Choroid plexus epithelial cell (primary cell): Measurements from ENCODE around the gene CEACAM1.
"Not testable (repeated sequence)": the region's sequence is repeated elsewhere in the genome, so short reads cannot be mapped to it uniquely, and the experiment has no call there.

ENCODE experiments used
- DNase-seq: peaks from one replicate; pipeline ENCODE4 v3.0.0-alpha.2; 2010; ENCODE audit warnings: low read depth
- H3K4me3 ChIP-seq: 2 replicates; pipeline ENCODE4 v1.5.1; 2011; ENCODE audit warnings: low read depth, mild to moderate bottlenecking, control low read depth, low read length, moderate library complexity
- TF ChIP-seq, protein P1 (sequence below): conservative IDR thresholded peaks from 2 replicates; pipeline ENCODE4 v1.5.1; 2011; ENCODE audit warnings: low read depth, mild to moderate bottlenecking, control low read depth, inconsistent platforms, low read length, moderate library complexity

The CEACAM1 gene

DNA sequence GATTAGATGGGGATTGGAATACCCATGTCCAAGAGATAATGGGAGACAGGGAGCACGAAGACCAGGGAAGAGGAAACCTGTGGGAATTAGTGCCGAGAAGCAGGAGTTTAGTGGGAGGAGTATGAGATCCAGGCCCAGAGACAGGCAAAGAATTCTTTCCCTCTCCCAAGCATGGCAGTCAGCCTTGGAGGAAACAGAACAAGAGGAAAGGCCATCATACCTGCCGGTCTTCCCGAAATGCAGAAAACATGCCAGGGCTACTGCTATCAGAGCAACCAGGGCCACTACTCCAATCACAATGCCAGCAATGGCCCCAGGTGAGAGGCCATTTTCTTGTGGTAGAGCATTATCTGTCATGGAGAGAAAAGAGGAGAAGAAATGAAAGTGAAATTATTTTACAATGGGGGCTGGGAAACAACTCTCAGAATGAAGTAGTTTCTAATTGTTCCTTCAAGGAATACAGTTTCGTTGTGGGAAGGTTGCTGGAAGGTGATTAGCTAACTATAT lies 16.1 kb downstream of the CEACAM1 start:
- no peak overlapping the region for H3K4me3 ChIP-seq
- no peak for DNase-seq
- TF ChIP-seq, protein P1, sequence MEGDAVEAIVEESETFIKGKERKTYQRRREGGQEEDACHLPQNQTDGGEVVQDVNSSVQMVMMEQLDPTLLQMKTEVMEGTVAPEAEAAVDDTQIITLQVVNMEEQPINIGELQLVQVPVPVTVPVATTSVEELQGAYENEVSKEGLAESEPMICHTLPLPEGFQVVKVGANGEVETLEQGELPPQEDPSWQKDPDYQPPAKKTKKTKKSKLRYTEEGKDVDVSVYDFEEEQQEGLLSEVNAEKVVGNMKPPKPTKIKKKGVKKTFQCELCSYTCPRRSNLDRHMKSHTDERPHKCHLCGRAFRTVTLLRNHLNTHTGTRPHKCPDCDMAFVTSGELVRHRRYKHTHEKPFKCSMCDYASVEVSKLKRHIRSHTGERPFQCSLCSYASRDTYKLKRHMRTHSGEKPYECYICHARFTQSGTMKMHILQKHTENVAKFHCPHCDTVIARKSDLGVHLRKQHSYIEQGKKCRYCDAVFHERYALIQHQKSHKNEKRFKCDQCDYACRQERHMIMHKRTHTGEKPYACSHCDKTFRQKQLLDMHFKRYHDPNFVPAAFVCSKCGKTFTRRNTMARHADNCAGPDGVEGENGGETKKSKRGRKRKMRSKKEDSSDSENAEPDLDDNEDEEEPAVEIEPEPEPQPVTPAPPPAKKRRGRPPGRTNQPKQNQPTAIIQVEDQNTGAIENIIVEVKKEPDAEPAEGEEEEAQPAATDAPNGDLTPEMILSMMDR = no peak

DNA sequence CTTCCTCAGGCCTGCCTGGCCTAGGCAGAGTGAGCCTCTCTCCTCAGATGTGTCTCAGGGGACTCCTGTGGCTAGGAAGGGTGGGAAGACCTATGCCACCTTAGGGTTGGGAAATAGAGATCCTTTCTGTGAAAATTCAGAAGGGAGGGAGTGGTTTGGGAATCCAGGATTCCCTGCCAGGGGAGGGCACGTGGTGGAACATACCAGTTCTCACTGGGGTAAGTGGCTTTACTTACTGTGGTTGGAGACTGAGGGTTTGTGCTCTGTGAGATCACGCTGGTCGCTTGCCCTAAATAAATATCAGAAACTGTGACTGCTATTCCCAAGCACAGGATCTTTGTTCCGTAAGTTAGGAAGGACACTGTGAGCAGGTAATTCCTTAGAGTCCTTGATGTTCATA lies 16.9 kb downstream of the CEACAM1 start:
- DNase-seq = no peak
- TF ChIP-seq, protein P1 = no peak
- no peak overlapping the region for H3K4me3 ChIP-seq

DNA sequence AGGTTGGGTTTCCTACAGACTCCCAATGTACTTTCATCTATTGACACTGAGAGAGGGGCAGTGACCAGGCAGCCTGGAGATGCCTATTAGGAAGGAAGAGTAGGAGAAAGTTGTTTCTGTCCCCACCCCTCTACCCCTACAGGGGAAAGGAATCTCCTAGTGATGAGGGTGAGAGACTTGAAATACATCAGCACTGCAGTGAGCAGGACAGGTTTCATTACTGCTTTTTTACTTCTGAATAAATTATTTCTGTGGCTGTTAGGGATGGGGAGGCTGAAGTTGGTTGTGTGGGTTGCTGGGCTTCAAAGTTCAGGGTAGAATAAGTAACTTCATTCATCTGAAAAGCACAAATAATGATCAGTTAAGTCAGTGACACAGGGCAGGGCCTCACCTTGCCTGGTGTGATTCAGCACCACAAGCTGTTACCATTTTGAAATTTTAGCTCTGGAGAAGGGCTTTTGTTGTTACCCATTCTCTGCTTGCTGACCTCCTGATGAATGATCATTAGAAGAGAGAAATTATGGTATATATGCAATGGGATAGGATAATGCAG lies 19.3 kb downstream of the CEACAM1 start:
- DNase-seq = no peak
- TF ChIP-seq, protein P1 = no peak
- H3K4me3 ChIP-seq = no peak overlapping the region

DNA sequence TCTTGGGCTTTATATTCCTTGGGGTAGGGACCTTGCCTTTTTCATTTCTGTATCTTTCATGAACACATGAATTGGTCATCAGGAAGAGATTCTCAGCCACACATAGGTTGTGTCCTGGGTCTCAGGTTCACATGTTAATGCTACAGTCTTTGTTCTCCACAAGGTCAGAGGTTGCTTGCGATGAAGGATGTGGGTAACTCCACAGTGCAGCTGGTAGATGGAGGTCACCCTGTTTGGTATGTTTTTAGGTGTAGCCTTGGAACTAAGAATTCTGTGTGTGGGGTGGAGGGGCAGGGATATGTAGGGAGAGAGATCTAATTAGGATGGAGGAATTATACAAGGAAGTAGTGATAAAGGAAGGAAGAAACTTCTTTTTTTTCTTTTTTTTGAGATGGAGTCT lies 23.2 kb downstream of the CEACAM1 start:
- TF ChIP-seq, protein P1 = no peak
- no peak for DNase-seq
- H3K4me3 ChIP-seq = no peak overlapping the region

DNA sequence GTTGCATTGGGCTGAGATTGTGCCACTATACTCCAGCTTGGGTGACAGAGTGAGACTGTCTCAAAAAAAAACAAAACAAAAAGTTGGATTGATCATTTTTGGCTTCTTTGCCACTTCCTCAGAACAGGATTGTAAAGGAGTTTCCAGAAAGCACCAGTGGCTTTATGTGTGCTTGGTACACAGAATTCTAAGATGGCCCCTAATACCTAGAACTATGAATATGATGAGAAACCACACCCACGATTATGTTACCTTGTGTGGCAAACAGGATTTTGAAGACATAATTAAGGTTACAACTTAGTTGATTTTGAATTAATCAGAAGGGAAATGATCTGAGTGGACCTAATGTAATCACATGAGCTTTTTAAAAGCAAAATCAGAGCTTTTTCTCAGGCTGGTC lies 26.5 kb downstream of the CEACAM1 start:
- TF ChIP-seq, protein P1 = no peak
- H3K4me3 ChIP-seq = no peak overlapping the region

DNA sequence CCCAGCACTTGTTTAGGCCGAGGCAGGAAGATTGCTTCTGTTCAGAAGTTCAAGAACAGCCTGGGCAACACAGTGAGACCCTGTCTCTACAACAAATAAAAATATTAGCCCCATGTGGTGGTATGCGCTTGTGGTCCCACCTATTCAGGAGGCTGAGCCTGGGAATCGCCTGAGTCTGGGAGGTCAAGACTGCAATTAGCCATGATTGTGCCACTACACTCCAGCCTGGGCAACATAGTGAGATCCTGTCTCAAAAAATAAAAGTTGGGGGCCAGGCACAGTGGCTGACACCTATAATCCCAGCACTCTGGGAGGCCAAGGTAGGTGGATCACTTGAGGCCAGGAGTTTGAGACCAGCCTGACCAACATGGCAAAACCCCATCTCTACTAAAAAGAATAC lies 27.0 kb downstream of the CEACAM1 start:
- DNase-seq, H3K4me3 ChIP-seq: not testable (repeated sequence)

More for the DNA sequence above, 26.5 kb downstream of the CEACAM1 start:
- no peak for DNase-seq

DNA sequence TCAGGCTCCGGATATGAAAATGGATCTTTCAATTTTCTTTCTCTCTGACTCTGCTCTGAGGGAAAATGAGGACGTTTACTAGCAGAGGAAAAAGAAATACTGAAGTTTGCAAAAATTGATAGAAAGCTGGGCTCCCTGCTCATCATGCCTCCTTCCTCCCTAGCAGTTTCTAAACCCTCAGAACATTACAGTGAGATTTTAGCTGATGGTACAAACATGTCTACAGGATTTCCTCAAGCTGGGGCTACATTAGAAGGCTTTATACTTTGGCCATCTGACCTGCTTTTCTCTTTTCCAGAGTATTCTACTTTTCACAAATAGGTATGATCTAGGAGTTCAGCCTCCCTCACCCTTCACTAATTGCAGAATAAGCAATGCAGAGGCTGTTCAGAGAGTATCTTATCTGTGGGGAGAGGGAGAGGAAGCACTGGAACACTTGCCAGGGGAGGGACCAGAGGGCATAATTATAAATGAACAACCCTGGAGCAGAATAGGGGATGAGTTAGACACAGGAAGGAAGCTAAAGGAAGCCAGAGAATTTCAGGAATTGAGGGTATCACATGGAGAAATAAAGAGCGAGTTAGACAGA lies 30.0 kb downstream of the CEACAM1 start:
- no peak for DNase-seq
- H3K4me3 ChIP-seq = no peak overlapping the region
- TF ChIP-seq, protein P1 = no peak
